ENCODE data around the gene CACNG4. TPM values are rescaled to one million over a fixed set of nuclear protein-coding genes. Genes with fewer than 3 reads are reported as not detected.

CACNG4 gene
- total RNA-seq, 4 donors from 2014 or later: 0.56 to 2.2 (median 1.1) TPM; not detected in 1

- ATAC-seq (ENCODE audit: low FRiP score) (no peak), DNase-seq (ENCODE audit: low spot score) (no peak)
- no peak for TF ChIP-seq CTCF (IDR thresholded peaks at IDR 0.05)
Observed at GRCh38 chr17:67044016-67044772, 79.7 kb downstream of the CACNG4 start, which contains the start of gene CACNG1. Gene CACNG1 (plus strand): TSS chr17:67044554. CDS start chr17:67044661, 107 bp downstream.

- no peak for DNase-seq (ENCODE audit: low spot score)
- ATAC-seq (ENCODE audit: low FRiP score): no peak
- TF ChIP-seq CTCF (IDR thresholded peaks at IDR 0.05): no peak
Observed at GRCh38 chr17:67044940-67045339, 80.4 kb downstream of the CACNG4 start.

GRCh38 chr17:67046398-67046797, 81.9 kb downstream of the CACNG4 start:
- DNase-seq (ENCODE audit: low spot score) (no peak), ATAC-seq (ENCODE audit: low FRiP score) (no peak)
- no peak for TF ChIP-seq CTCF (IDR thresholded peaks at IDR 0.05)

GRCh38 chr17:67047382-67047781, 82.9 kb downstream of the CACNG4 start:
- no peak for TF ChIP-seq CTCF (IDR thresholded peaks at IDR 0.05)
- ATAC-seq (ENCODE audit: low FRiP score): no peak
- DNase-seq (ENCODE audit: low spot score): no peak

GRCh38 chr17:67049025-67049739, 84.7 kb downstream of the CACNG4 start:
- TF ChIP-seq CTCF (IDR thresholded peaks at IDR 0.05): no peak
- ATAC-seq (ENCODE audit: low FRiP score): no peak
- no peak for DNase-seq (ENCODE audit: low spot score)

- DNase-seq (ENCODE audit: low spot score): no peak
- TF ChIP-seq CTCF (IDR thresholded peaks at IDR 0.05): no peak
Observed at GRCh38 chr17:67050066-67050465, 85.6 kb downstream of the CACNG4 start.

More at GRCh38 chr17:67050066-67050465, 85.6 kb downstream of the CACNG4 start:
- no peak for ATAC-seq (ENCODE audit: low FRiP score)
